CMK (cell line): ENCODE measurements around the gene STK25.
A peak's percentile ranks its signal among the peaks of the same experiment; 100 is the strongest.

Source experiments
- DNase-seq: peaks from one replicate; pipeline ENCODE4 v3.0.0-alpha.2; 2010; ENCODE audit warnings: low read depth

Gene STK25

GRCh38 chr2:241493092-241493491 lies 15.3 kb downstream of the STK25 start:
- no peak for DNase-seq

- no peak for DNase-seq
These were observed 16.2 kb downstream of the STK25 start for GRCh38 chr2:241492174-241492565.

DNA sequence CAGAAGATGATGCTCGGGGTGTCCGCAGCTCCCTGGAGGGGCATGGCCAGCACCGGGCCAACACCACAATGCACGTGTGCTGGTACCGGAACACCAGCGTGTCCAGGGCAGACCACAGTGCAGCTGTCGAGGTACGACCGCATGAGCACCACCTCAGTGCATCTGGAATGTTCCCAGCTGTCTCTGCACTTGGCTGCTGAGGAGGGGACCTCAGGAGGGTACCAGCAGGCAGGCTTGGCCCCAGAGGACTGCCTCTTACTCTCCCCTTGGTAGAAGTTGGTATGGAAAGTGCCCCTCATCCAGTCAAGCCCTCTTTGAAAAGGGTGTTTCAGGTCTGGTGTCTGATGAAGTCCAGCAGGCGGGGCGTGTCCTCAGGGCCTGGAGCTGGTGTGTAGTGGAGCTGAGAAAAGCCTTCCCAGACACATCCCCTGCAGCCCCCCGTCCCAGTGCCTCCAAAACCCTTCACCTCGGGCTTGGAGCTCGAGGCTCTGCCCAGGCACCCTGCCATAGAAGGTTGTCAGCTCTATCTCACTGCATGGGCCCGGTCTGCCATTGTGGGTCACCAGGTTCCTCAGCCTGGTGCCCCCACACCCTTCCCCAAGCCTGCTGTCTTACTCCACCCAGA lies 16.7 kb downstream of the STK25 start:
- DNase-seq, result no peak

GRCh38 chr2:241490825-241491506 lies 17.4 kb downstream of the STK25 start:
- DNase-seq, result no peak

DNA sequence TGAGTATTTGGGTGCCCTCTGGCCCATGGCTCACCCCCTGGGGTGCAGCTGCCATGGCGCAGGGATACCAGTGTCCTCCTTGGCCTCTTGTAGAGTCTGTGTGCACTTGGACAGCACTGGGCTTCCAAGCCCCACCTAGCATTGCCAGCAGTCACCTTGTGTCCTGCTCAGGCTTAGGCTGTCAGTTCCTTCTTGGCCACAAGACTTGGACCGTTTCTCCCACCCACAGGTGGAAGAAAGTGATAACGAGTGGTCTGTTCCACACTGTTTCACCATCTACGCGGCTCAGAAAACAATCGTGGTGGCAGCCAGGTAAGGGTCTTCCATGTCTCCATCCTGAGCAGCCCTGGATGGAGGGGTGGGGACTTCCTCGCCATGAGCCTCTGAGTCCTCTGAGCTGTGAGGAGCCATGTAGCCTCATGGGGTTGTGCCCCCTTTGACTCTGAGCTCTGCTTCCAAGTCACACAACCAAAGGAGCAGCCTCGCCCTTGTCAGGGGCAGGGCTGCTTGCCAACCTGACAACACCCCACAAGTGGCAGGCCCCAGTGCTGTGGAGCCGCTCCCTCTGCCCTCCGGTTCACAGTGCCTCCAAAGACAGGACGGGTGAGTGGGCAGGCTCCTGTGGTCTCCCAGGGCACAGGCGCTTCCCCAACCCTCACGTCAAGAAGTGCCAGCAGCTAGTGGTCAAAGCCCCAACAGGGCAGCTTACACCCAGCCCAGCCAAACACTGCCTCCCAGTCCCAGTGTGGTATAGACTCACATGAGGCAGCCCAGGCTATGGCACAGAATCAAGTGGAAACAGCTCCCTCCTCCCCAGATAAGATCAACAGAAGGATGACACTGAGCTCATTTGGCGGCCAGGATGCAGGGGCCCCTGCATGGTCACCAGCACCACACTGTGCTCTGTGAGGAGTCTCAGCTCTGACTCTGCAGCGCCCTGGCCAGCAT lies 18.4 kb downstream of the STK25 start:
- DNase-seq, result peak; percentile 60

- DNase-seq, result peak; percentile 30
These were observed 19.3 kb downstream of the STK25 start for GRCh38 chr2:241489088-241489487.

DNA sequence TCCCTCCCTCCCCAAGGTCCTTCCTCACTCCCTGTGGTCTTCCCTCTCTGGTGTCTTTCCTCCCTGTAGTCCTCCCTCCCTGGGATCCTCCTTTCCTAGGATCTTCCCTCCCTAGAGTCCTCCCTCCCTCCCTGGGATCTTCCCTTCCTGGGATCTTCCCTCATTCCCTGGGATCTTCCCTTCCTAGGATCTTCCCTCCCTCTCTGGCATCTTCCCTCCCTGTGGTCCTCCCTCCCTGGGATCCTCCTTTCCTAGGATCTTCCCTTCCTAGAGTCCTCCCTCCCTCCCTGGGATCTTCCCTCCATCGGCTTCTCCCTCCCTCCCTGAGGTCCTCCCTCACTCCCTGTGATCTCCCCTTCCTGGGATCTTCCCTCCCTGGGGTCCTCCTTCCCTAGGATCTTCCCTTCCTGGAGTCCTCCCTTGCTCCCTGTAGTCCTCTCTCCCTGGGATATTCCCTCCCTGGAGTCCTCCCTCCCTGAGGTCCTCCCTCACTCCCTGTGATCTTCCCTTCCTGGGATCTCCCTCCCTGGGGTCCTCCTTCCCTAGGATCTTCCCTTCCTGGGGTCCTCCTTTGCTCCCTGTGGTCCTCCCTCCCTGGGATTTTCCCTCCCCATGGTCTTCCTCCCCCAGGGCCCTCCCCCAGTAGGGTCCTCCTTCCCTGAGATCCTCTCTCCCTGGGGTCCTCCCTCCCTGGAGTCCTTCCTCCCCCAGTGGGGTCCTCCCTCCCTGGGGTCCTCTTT lies 23.0 kb downstream of the STK25 start:
- no peak for DNase-seq

- no peak for DNase-seq
These were observed 25.1 kb downstream of the STK25 start for GRCh38 chr2:241483305-241483704.

GRCh38 chr2:241482126-241482955 lies 26.0 kb downstream of the STK25 start:
- no peak for DNase-seq

DNA sequence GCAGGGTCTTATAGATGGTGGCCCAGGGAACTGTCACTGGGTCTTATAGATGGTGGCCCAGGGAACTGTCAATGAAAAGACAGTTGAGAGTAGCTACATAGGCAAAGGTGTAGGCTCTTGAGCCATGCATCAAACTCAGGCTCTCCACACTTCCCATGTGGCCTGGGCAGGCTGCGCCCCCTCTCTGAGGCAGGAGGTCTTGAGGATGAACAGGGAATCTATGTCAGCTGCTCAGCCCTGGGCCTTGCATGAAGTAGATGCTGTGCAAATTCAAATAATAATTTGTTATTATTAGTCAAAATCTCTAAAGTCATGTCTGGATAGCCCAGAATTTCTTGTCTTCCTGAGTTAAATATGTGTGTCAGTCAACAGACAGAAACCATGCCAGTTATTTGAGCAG lies 26.7 kb downstream of the STK25 start:
- no peak for DNase-seq

DNA sequence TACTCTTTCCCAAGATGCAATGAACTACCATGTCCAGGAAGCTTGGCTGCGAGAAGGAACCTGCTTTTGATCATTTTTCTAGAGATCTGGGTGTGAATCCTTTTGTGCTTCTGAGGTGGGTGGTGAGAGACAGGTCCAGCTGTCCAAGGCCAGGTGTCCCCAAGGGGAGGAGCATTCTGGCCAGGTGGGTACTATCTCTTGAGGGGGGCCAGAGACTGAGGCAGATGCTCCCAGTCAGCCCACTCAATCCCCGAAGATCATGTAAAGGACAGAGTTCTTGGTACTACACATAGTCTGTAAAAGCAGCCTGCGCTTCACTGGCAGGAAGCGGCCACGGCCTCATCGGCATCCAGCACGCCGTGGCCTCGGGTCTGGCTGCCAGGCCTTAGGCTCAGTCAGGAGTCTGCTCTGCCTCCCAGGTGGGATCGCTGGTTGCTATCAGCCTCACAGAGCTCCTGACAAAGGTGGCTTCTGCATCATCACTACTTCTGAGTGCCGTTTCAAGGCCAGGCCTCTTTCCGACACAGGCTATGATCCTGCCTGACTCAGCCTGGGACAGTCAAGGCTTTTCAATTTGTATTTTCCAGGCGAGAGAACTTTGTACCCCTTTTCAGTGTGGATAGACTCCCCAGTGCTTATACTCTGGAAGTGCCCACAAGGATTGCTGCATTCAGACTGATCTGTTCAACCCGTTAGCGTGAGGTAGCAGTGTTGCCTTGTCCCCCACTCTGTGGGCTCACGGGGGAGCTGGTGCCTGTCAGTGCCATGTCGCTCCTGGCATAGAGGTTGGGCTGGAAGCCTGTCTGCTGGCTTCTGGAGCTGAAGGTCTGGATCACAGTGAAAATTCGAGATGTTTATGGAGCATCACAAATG lies 29.1 kb downstream of the STK25 start:
- no peak for DNase-seq

GRCh38 chr2:241478166-241478565 lies 30.2 kb downstream of the STK25 start:
- no peak for DNase-seq

- no peak for DNase-seq
These were observed 33.1 kb downstream of the STK25 start for GRCh38 chr2:241475267-241475666.

DNA sequence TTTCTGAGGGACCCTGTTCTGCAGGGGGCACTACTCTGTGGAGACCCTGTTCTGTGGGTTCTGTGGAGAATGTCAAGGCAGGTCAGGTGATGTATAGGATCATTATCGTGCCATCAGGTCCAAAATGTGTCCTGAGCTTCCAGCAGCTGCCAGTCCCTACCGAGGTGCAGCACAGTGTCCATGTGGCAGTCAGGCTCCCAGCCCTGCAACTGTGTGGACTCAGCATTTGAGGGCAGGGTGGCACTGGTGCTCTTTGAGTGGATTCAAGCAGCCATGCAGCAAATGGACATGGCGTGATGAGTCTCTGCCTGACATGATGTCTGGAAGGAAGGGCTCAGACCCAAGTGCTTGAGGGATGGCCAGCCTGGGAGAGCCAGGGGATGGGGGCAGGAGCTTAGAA lies 35.0 kb downstream of the STK25 start:
- no peak for DNase-seq

- no peak for DNase-seq
These were observed 38.6 kb downstream of the STK25 start for GRCh38 chr2:241469746-241470145.

DNA sequence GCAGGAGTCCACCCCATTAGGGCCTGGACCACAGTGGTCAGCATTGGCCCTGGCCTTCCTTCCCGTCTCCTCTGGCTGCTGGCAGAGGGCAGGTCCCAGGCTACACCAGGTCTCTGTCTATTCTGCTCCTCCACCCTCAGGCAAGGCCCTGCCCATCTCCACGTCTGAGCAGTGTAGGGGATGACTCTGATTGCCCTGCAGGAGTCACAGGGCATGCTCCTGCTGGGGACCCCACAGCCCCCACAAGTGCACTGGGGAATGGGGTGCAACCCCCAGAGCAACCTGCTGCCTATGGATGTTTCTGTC lies 40.0 kb downstream of the STK25 start:
- no peak for DNase-seq

GRCh38 chr2:241467777-241468475 lies 40.5 kb downstream of the STK25 start:
- no peak for DNase-seq

GRCh38 chr2:241466230-241466629 lies 42.2 kb downstream of the STK25 start:
- no peak for DNase-seq

DNA sequence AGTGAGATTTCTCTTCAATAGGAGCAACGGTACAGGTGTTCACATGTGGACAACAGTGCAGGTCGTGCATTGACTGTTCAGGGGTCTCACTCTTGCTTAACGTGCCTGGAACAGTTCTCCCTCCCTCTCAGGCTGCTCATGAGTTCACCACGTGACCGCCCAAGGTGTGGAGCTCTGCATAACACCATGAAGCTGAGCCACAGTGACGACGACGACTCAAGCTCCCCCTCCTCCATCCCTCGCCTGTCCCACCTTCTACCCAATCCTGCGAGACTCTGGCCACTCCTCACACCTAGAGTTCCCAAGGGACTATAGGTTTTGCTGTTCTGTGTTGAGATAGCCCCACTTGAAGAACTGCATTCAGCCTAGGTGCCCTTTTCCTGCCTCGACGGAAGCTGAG lies 42.8 kb downstream of the STK25 start:
- no peak for DNase-seq
